Measurements from ENCODE around the gene SFTPB. TPM values are rescaled to one million over a fixed set of nuclear protein-coding genes. Genes with fewer than 3 reads are reported as not detected.
"Not testable (repeated sequence)": the region's sequence is repeated elsewhere in the genome, so short reads cannot be mapped to it uniquely, and the experiment has no call there.

SFTPB gene
- total and polyA plus RNA-seq, 11 donors, result 0.23 to 0.83 TPM; not detected in 9

DNA sequence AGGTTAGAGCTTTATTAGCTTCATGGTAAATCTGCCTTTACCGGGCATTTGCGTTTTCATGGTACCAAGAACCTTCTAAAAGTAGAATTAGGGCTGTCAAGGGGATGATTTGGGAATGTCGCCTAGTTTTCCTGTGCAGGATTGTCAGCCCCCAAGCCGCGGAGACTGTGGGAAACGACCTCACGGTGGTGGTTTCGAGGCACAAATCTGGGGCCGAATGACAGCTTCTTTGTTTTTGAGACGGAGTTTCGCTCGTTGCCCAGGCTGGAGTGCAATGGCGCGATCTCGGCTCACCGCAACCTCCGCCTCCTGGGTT lies 52.6 kb downstream of the SFTPB start:
- H3K9me3 ChIP-seq, result no peaks in the 10 kb centered on the region
- TF ChIP-seq POLR2A (IDR thresholded peaks at IDR 0.05), result no peak
- H3K4me3 ChIP-seq, result peak overlapping the region in 9 of 12 donors; percentile 67 to 100 (median 100)
- DNase-seq (peak in 1 of 5 donors; percentile 27), ATAC-seq (no peak)
- no peaks in the 10 kb centered on the region for H3K27me3 ChIP-seq
- peak overlapping the region; percentile 44 to 94 (median 90) for H3K27ac ChIP-seq
- WGBS, 4 donors, result 87 to 90% (median 88%) methylated on average over 17 of the region's 17 CpGs
- H3K4me1 ChIP-seq, result peaks cover 6 to 51% (median 21%) of the 10 kb centered on the region in 12 donors
- intact Hi-C loops (cut with DNase I), result loop anchor here in 3 of 10 donors (5.0 kb wide), 3 partner anchors 53 to 198 kb away; partner anchors contain the start of genes GGCX (in 2 of the 3) and SH2D6 (in 1 of the 3)
- H3K36me3 ChIP-seq, result peaks cover 0 to 28% (median 16%) of the 10 kb centered on the region in 9 donors

DNA sequence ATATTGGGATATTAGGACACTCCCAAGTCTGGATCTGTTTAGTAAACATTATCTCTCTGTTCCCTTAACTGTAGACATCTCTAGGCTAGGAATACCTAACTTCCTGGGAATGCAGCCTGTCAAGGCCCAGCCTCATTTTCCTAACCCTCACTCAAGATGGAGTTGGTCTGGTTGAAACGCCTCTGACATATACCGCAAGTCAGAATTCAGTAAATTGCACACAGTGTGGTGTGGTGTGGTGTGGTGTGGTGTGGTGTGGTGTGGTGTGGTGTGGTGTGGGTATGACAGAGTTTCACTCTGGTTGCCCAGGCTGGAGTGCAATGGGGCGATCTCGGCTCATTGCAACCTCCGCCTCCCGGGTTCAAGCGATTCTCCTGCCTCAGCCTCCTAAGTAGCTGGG lies 53.2 kb downstream of the SFTPB start:
- DNase-seq, result peak in 1 of 5 donors; percentile 9
- ATAC-seq, H3K27ac ChIP-seq, H3K4me3 ChIP-seq, H3K27me3 ChIP-seq, H3K9me3 ChIP-seq: not testable (repeated sequence)
- intact Hi-C loops (cut with DNase I), result loop anchor here in 5 of 10 donors (5.0 kb wide), 3 partner anchors 52 to 197 kb away; partner anchors contain the start of genes GGCX (in 4 of the 5) and SH2D6 (in 1 of the 5)
- Histone ChIP-seq H3K4me1 (peaks cover 6 to 55% (median 26%) of the 10 kb centered on the region in 12 donors), H3K36me3 (peaks cover 0 to 25% (median 11%) of the 10 kb centered on the region in 9 donors)
- 93 to 96% (median 94%) methylated on average over 7 of the region's 7 CpGs for WGBS, 4 donors

DNA sequence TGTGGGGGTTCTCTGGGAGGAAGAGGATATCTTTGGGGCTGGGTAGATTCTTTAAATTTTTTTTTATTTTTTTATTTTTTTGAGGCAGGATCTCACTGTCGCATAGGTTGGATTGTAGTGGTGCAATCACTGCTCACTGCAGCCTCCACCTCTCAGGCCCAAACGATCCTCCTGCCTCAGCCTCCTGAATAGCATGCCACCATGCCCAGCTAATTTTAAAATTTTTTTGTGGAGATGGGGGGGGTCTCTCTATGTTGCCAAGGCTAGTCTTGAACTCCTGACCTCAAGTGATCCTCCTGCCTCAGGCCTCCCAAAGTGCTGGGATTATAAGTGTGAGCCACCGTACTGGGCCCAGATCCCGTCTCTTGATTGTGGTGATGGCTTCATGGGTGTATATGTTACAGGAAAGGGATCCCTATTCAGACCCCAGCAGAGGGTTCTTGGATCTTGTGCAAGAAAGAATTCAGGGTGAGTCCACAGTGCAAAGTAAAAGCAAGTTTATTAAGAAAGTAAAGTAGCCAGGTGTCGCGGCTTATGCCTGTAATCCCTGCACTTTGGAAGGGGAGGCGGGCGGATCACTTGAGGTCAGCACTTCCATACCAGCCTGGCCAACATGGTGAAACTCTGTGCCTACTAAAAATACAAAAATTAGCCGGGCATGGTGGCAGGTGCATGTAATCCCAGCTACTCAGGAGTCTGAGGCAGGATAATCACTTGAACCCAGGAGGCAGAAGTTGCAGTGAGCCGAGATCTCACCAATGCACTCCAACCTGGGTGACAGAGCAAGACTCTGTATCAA lies 54.1 kb downstream of the SFTPB start:
- no peak for TF ChIP-seq POLR2A (IDR thresholded peaks at IDR 0.05)
- TF ChIP-seq, protein P1, sequence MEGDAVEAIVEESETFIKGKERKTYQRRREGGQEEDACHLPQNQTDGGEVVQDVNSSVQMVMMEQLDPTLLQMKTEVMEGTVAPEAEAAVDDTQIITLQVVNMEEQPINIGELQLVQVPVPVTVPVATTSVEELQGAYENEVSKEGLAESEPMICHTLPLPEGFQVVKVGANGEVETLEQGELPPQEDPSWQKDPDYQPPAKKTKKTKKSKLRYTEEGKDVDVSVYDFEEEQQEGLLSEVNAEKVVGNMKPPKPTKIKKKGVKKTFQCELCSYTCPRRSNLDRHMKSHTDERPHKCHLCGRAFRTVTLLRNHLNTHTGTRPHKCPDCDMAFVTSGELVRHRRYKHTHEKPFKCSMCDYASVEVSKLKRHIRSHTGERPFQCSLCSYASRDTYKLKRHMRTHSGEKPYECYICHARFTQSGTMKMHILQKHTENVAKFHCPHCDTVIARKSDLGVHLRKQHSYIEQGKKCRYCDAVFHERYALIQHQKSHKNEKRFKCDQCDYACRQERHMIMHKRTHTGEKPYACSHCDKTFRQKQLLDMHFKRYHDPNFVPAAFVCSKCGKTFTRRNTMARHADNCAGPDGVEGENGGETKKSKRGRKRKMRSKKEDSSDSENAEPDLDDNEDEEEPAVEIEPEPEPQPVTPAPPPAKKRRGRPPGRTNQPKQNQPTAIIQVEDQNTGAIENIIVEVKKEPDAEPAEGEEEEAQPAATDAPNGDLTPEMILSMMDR (IDR thresholded peaks at IDR 0.05), result no peak
- WGBS, 4 donors, result 87 to 94% (median 90%) methylated on average over 10 of the region's 10 CpGs
- no peaks in the 10 kb centered on the region for H3K9me3 ChIP-seq
- no peak overlapping the region for H3K4me3 ChIP-seq
- intact Hi-C loops (cut with DNase I), result loop anchor here in 2 of 10 donors (5.0 kb wide), 1 partner anchor 52 kb away; the partner anchor contains the start of gene GGCX (in 2 of the 2)
- no peak overlapping the region for H3K27ac ChIP-seq
- H3K27me3 ChIP-seq, result no peaks in the 10 kb centered on the region
- DNase-seq (peak in 1 of 5 donors; percentile 14), ATAC-seq (no peak)
- peaks cover 0 to 23% (median 9%) of the 10 kb centered on the region in 9 donors for H3K36me3 ChIP-seq
- H3K4me1 ChIP-seq, result peaks cover 6 to 55% (median 29%) of the 10 kb centered on the region in 12 donors

DNA sequence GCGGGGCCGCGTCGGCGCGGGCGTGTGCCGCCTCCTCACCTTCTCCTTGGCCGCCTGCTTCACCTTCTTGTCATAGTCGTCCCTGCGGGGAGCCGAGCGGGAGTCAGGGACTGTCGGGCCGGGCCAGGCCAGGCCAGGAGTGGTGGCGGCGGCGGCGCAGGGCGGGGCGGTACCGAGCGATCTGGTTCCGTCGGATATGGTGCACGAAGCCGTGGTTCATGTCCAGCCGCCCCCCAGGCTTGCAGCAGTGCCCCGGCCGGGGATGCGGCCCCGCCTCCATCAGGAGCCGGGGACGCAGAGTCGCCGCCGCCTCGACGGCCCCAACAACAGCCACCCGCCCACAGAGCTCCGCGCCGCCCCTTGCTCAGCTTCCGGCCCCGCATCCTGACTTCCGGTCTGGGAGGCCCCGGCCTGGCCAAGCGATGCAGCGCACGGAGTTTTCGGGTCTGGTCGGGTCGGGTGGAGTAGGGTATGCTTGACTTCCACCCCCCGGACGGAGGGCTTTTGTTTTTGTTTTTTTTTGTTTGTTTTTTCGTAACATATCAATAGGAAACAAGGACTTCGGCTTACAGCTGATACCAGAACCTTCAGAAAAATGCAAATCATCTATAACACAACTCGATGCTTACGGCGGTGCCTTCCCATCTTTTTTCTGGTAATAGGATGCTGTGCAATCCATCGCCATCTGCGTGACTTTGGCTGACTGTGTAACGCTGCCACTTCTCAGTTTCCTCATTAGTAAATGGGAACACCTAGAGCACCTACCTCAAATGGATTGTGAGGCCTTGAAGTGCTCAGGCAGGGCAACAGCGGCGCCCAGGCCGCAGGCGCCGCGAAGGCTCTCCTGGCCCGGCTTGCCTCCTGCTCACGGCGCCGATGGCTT lies 56.1 kb downstream of the SFTPB start, which contains the start of gene C2orf68:
Gene C2orf68, minus strand, starts transcription at position 362 of the 883 bp plus-strand sequence. Its CDS starts 82 bp downstream, at position 280.
- Histone ChIP-seq H3K27me3 (no peaks in the 10 kb centered on the region), H3K9me3 (no peaks in the 10 kb centered on the region), H3K4me1 (peaks cover 2 to 57% (median 28%) of the 10 kb centered on the region in 12 donors), H3K4me3 (peak within 1 kb of the TSS; percentile 79 to 99 (median 94)), H3K27ac (peak within 1 kb of the TSS; percentile 78 to 95 (median 88)), H3K36me3 (peaks cover 0 to 30% (median 15%) of the 10 kb centered on the region in 9 donors)
- 8 to 12% (median 10%) methylated on average over 57 to 73 of the region's 73 CpGs for WGBS, 4 donors
- DNase-seq (peak; percentile 93 to 95 (median 94)), ATAC-seq (peak; percentile 76 to 87 (median 86))
- intact Hi-C loops (cut with DNase I), result loop anchor here in 2 of 10 donors (5.0 kb wide), 1 partner anchor 50 kb away; the partner anchor contains the start of gene GGCX (in 2 of the 2)
- peak in 1 of 2 donors; percentile 70 for TF ChIP-seq POLR2A (IDR thresholded peaks at IDR 0.05)
- TF ChIP-seq, protein P1 (IDR thresholded peaks at IDR 0.05), result no peak

All from heart left ventricle (tissue), 16 donors.